ENCODE data around the gene STAB2. TPM values are rescaled to one million over a fixed set of nuclear protein-coding genes. Genes with fewer than 3 reads are reported as not detected.

STAB2 gene
- total RNA-seq, 1 donor = not detected

DNA sequence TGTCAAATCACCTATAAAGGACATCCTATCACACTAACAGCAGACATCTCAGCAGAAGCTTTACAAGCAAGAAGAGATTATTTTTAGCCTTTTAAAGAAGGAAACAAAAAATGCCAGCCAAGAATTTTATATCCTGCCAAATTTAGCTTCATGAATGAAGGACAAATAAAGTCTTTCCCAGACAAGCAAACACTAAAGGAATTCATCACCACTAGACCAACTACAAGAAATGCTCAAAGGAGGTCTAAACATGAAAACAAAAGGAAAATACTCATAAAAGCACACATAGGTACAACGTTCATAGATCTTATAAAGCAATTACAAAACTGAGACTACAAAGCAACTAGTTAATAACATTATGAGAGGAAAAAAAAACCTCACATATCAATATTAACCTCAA, 20.7 kb upstream of the STAB2 start:
- no peak overlapping the region for H3K4me3 ChIP-seq (ENCODE audit: low read depth, low read length)
- DNase-seq (ENCODE audit: low read depth) = no peak
- no peak for TF ChIP-seq CTCF (IDR thresholded peaks at IDR 0.05; ENCODE audit: insufficient read depth, low read depth, low read length)

DNA sequence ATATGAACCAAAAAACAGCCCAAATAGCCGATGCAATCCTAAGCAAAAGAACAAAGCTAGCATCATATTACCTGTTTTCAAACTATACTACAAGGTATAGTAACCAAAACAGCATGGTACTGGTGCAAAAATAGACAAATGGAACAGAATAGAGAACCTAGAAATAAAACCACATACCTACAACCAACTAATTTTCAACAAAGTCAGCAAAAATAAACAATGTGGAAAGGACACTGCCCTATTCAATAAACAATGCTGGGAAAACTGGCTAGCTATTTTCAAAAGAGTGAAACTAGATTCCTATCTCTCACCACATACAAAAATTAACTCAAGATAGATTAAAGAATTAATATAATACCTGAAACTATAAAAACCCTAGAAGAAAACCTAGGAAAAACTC, 17.8 kb upstream of the STAB2 start:
- DNase-seq (ENCODE audit: low read depth) = no peak
- H3K4me3 ChIP-seq (ENCODE audit: low read depth, low read length) = no peak overlapping the region
- no peak for TF ChIP-seq CTCF (IDR thresholded peaks at IDR 0.05; ENCODE audit: insufficient read depth, low read depth, low read length)

DNA sequence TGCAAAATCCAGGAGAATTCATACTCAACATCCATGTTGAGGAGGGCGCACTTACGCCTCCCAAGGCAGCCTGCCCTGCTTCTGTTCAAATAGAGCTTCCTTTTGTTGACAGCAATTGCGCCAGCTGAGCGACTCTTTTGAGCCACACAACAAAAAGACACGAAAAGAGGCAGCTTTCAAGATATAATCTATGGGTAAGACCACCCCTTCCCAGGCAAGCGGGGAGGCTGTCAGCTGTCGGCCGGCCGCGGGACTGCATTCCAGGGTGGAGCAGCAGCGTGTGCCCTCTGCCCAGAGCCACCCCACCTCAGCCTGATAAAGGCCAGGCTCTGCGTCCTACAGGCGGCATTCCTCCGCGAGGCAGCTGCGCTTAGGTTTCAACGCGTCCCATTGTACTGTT, 15.8 kb upstream of the STAB2 start:
- no peak overlapping the region for H3K4me3 ChIP-seq (ENCODE audit: low read depth, low read length)
- no peak for DNase-seq (ENCODE audit: low read depth)
- no peak for TF ChIP-seq CTCF (IDR thresholded peaks at IDR 0.05; ENCODE audit: insufficient read depth, low read depth, low read length)

DNA sequence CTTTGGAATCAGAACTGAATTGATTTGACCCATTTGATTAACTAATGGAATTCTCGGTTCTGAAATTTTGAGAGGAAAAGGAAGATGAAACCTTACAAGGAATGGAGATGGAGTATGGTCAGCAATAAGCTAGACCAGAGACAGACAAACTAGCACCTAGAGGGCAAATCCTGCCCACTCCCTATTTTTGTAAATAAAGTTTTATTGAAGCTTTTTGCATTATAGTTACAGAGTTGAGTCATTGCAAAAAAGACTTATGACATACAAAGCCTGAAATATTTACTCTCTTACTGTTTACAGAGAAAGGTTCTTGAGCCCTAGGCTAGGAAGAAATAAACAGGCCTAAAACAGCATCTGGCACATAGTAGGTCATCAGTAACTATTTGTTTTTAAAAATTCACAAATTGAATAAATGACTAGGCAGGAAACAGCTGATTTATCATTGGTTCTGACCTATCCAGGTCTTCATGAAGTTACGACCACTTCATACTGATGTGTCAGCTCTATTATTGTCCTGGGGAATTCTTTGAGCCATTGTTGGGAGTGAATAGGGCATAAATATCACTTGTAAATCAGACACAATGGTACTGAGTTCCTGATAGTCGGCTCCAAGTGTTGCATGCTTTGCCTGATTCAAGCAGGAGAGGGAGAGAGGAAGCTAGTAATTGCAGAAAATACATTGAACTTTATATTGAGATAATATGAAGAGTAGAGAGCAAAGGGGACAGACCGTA, 14.6 kb upstream of the STAB2 start:
- no peak for DNase-seq (ENCODE audit: low read depth)
- H3K4me3 ChIP-seq (ENCODE audit: low read depth, low read length) = no peak overlapping the region
- TF ChIP-seq CTCF (IDR thresholded peaks at IDR 0.05; ENCODE audit: insufficient read depth, low read depth, low read length) = no peak

GRCh38 chr12:103573185-103573584, 13.9 kb upstream of the STAB2 start:
- no peak for TF ChIP-seq CTCF (IDR thresholded peaks at IDR 0.05; ENCODE audit: insufficient read depth, low read depth, low read length)
- no peak for DNase-seq (ENCODE audit: low read depth)
- H3K4me3 ChIP-seq (ENCODE audit: low read depth, low read length) = no peak overlapping the region

- no peak for DNase-seq (ENCODE audit: low read depth)
- TF ChIP-seq CTCF (IDR thresholded peaks at IDR 0.05; ENCODE audit: insufficient read depth, low read depth, low read length) = no peak
These were observed 8.1 kb upstream of the STAB2 start for GRCh38 chr12:103578926-103579325.

DNA sequence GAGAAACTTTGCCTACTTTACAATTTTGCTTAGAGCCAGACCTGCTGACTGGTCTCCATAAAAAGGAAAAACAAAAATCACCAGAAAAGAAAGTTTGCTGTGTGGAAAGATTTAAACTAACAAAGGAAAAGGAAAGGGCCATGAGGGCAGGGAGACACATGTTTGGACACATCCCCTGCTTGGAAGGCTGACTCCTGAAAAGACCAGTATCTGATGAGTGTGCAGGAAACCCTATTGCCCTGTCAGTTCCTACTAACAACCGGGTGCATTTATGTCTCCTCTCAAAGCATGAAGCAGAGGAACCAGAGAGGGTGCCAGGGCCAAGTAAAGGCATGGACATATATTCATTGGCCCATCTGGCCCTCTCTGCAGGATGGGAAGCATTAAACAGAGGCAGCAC, 7.0 kb upstream of the STAB2 start:
- no peak for DNase-seq (ENCODE audit: low read depth)
- TF ChIP-seq CTCF (IDR thresholded peaks at IDR 0.05; ENCODE audit: insufficient read depth, low read depth, low read length) = no peak
- H3K4me3 ChIP-seq (ENCODE audit: low read depth, low read length) = no peak overlapping the region

More at GRCh38 chr12:103578926-103579325, 8.1 kb upstream of the STAB2 start:
- H3K4me3 ChIP-seq (ENCODE audit: low read depth, low read length) = no peak overlapping the region

Measured in fibroblast of villous mesenchyme (primary cell).